Keratinocyte (primary cell): ENCODE measurements around the gene NLRP11. TPM values are rescaled to one million over a fixed set of nuclear protein-coding genes. Genes with fewer than 3 reads are reported as not detected.

Source experiments
- DNase-seq: peaks from one replicate; pipeline ENCODE4 v3.0.0-alpha.2; 2011; ENCODE audit warnings: low read depth, missing footprints, low spot score
- FAIRE-seq: peaks from 2 replicates; lab custom pipeline; 2011; peaks lifted over from hg19 to GRCh38; lab: Jason Lieb, UNC
- H2AFZ ChIP-seq: 2 replicates; pipeline ENCODE4 v1.6.0; 2012; ENCODE audit warnings: low read length, control low read depth, inconsistent platforms; ENCODE audit not compliant: control insufficient read depth
- H3K27ac ChIP-seq: 2 replicates; pipeline ENCODE4 v1.5.1; 2011; ENCODE audit warnings: low read length; ENCODE audit not compliant: control insufficient read depth, insufficient read depth
- H3K27me3 ChIP-seq: 3 replicates; pipeline ENCODE4 v1.6.0; 2011; ENCODE audit warnings: low read length; ENCODE audit not compliant: control insufficient read depth, insufficient read depth; ENCODE audit errors: extremely low read depth
- H3K36me3 ChIP-seq, 2 experiments: 2 replicates in 1 of 2; 3 replicates in 1 of 2; pipeline ENCODE4 v1.5.1; 2011; ENCODE audit warnings: low read length in 2 of 2, mild to moderate bottlenecking in 1 of 2; ENCODE audit not compliant: control insufficient read depth in 2 of 2, insufficient read depth in 2 of 2; ENCODE audit errors: extremely low read depth in 1 of 2
- H3K4me1 ChIP-seq: 3 replicates; pipeline ENCODE4 v1.5.1; 2011; ENCODE audit warnings: low read length; ENCODE audit not compliant: control insufficient read depth, insufficient read depth; ENCODE audit errors: extremely low read depth
- H3K4me2 ChIP-seq: 3 replicates; pipeline ENCODE4 v1.6.0; 2011; ENCODE audit warnings: low read depth, low read length; ENCODE audit not compliant: control insufficient read depth, insufficient read depth; ENCODE audit errors: extremely low read depth
- H3K4me3 ChIP-seq, 3 experiments: fragments of 200-600 bp in 1 of 3; sonication (generic) in 1 of 3; 2 replicates in 2 of 3; 3 replicates in 1 of 3; pipeline ENCODE4 v1.5.1; 2011 to 2016; ENCODE audit warnings: low read length in 3 of 3, mild to moderate bottlenecking in 3 of 3, control low read depth in 2 of 3, inconsistent platforms in 1 of 3, low read depth in 1 of 3, mixed read lengths in 1 of 3, mixed run types in 1 of 3, moderate library complexity in 1 of 3; ENCODE audit not compliant: control insufficient read depth in 2 of 3, insufficient read depth in 2 of 3; ENCODE audit errors: extremely low read depth in 1 of 3
- H3K79me2 ChIP-seq: 2 replicates; pipeline ENCODE4 v1.6.0; 2012; ENCODE audit warnings: low read length; ENCODE audit not compliant: control insufficient read depth, insufficient read depth
- H3K9ac ChIP-seq: 3 replicates; pipeline ENCODE4 v1.6.0; 2011; ENCODE audit warnings: low read length; ENCODE audit not compliant: control insufficient read depth, insufficient read depth; ENCODE audit errors: extremely low read depth
- H3K9me1 ChIP-seq: 3 replicates; pipeline ENCODE4 v1.6.0; 2011; ENCODE audit warnings: low read length; ENCODE audit not compliant: control insufficient read depth, insufficient read depth; ENCODE audit errors: extremely low read depth
- H3K9me3 ChIP-seq: 2 replicates; pipeline ENCODE4 v1.5.1; 2012; ENCODE audit warnings: low read depth, low read length; ENCODE audit not compliant: control insufficient read depth
- H4K20me1 ChIP-seq: 3 replicates; pipeline ENCODE4 v1.6.0; 2011; ENCODE audit warnings: low read length; ENCODE audit not compliant: control insufficient read depth, insufficient read depth; ENCODE audit errors: extremely low read depth
- EZH2 ChIP-seq: IDR thresholded peaks from one replicate; pipeline ENCODE4 v1.6.1; 2012; ENCODE audit warnings: inconsistent platforms, mild to moderate bottlenecking, low read length, moderate library complexity
- dilution Hi-C: fragments of 300-500 bp; cut with MboI; formaldehyde crosslinking; loops from one replicate; pipeline ENCODE4 v1.7.0; 2020; ENCODE audit warnings: low sequenced_read_pairs; ENCODE audit not compliant: extremely low pct_ligation_motif_present
- polyA plus RNA-seq, 5 experiments: library from polyadenylated mRNA; depleted of rRNA in 3 of 5; stranded (reverse) in 3 of 5; stranded (forward) in 1 of 5; unstranded in 1 of 5; fragments of >200 nt; gene quantifications; 1 replicate in 1 of 5; 2 replicates in 3 of 5; 3 replicates in 1 of 5; pipeline versions ENCODE4 v1.2.1 to v1.2.3, GENCODE V29; 2011 to 2012; ENCODE audit warnings: missing spikeins in 2 of 5, low read depth in 1 of 5, low replicate concordance in 1 of 5
- TF ChIP-seq, protein P1 (sequence below), 3 experiments: IDR thresholded peaks in 1 of 3; conservative IDR thresholded peaks in 1 of 3; optimal IDR thresholded peaks in 1 of 3; 2 replicates in 2 of 3; 3 replicates in 1 of 3; pipeline versions ENCODE3 to v1.5.1; 2011; ENCODE audit warnings: low read length in 3 of 3, mild to moderate bottlenecking in 3 of 3, moderate library complexity in 2 of 3, control low read depth in 1 of 3, inconsistent platforms in 1 of 3; ENCODE audit not compliant: insufficient read depth in 2 of 3; ENCODE audit errors: extremely low read depth in 1 of 3

The NLRP11 gene
- polyA plus RNA-seq, 1 donor (not counting 4 experiments of a cell fraction or from before 2014, with no cell fraction given), result not detected

DNA sequence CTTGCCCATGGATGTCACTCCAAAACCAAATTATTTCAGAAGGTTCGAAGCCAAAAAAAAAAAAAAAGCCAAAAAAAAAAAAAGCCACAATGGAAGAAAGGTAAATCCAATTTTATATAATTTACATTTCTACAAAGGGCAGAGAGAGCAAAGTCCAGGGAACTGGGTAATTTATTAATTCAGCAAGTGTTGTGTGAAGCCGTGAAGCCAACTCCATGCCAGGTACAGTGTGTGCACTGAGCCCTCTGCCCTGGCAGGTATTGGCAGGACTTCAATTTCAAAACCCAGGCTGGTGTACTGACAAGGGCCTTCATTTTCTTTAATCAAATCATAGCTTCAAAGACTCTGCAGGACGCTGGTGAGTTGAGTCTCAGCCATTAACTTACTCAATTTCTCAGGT is 78.4 kb downstream of the NLRP11 start:
- Histone ChIP-seq H3K79me2 (no peaks in the 10 kb centered on the region), H3K27ac (no peak overlapping the region), H4K20me1 (no peaks in the 10 kb centered on the region), H3K36me3 (no peaks in the 10 kb centered on the region), H2AFZ (no peak overlapping the region), H3K9me1 (no peaks in the 10 kb centered on the region), H3K27me3 (no peaks in the 10 kb centered on the region), H3K9me3 (no peaks in the 10 kb centered on the region), H3K4me1 (no peaks in the 10 kb centered on the region), H3K4me3 (no peak overlapping the region), H3K9ac (no peak overlapping the region), H3K4me2 (no peak overlapping the region)
- no peak for FAIRE-seq
- DNase-seq, result no peak
- dilution Hi-C loops, result no loop called here
- TF ChIP-seq, protein P1, sequence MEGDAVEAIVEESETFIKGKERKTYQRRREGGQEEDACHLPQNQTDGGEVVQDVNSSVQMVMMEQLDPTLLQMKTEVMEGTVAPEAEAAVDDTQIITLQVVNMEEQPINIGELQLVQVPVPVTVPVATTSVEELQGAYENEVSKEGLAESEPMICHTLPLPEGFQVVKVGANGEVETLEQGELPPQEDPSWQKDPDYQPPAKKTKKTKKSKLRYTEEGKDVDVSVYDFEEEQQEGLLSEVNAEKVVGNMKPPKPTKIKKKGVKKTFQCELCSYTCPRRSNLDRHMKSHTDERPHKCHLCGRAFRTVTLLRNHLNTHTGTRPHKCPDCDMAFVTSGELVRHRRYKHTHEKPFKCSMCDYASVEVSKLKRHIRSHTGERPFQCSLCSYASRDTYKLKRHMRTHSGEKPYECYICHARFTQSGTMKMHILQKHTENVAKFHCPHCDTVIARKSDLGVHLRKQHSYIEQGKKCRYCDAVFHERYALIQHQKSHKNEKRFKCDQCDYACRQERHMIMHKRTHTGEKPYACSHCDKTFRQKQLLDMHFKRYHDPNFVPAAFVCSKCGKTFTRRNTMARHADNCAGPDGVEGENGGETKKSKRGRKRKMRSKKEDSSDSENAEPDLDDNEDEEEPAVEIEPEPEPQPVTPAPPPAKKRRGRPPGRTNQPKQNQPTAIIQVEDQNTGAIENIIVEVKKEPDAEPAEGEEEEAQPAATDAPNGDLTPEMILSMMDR (optimal IDR thresholded peaks at IDR 0.05 in 1 of 3, IDR thresholded peaks at IDR 0.05 in 1 of 3, conservative IDR thresholded peaks at IDR 0.05 in 1 of 3; ENCODE audit: extremely low read depth in 1 of 3, insufficient read depth in 2 of 3, low read length in 3 of 3), result no peak
- no peak for TF ChIP-seq EZH2

DNA sequence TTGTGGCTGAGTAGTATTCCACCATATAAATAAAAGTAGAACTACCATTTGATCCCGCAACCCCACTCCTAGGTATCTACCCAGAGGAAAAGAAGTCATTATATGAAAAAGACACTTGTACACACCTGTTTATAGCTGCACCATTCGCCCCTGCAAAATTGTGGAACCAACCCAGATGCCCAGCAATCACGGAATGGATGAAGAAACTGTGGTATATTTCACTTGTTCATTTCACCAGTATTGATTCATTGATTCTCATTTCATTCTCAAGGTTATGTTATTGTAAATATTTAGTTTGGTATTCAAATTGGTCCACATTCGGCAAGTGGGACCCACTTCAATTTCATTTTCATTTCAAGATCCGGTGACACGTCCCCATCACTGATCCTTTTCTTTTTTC is 81.1 kb downstream of the NLRP11 start:
- H3K4me3 ChIP-seq, result no peak overlapping the region
- H3K79me2 ChIP-seq, result no peaks in the 10 kb centered on the region
- DNase-seq, result no peak
- no peaks in the 10 kb centered on the region for H3K4me1 ChIP-seq
- H3K9me3 ChIP-seq, result peaks cover 2% of the 10 kb centered on the region
- H3K27ac ChIP-seq, result no peak overlapping the region
- TF ChIP-seq EZH2, result no peak
- TF ChIP-seq, protein P1 (optimal IDR thresholded peaks at IDR 0.05 in 1 of 3, IDR thresholded peaks at IDR 0.05 in 1 of 3, conservative IDR thresholded peaks at IDR 0.05 in 1 of 3; ENCODE audit: extremely low read depth in 1 of 3, insufficient read depth in 2 of 3, low read length in 3 of 3), result no peak
- H4K20me1 ChIP-seq, result no peaks in the 10 kb centered on the region
- FAIRE-seq, result no peak
- H3K9me1 ChIP-seq, result no peaks in the 10 kb centered on the region
- no peak overlapping the region for H2AFZ ChIP-seq
- no peak overlapping the region for H3K9ac ChIP-seq
- no peak overlapping the region for H3K4me2 ChIP-seq
- dilution Hi-C loops, result no loop called here
- no peaks in the 10 kb centered on the region for H3K36me3 ChIP-seq
- no peaks in the 10 kb centered on the region for H3K27me3 ChIP-seq
